Measurements from ENCODE around the gene CRHR2.

The CRHR2 gene

GRCh38 chr7:30634634-30635201 is 47.5 kb downstream of the CRHR2 start:
- Histone ChIP-seq H3K4me3 (replicated peaks; ENCODE audit: insufficient read depth, low read length) (no peak overlapping the region), H3K27me3 (ENCODE audit: insufficient read depth, poor library complexity, severe bottlenecking) (no peaks in the 10 kb centered on the region), H3K27ac (replicated peaks) (no peak overlapping the region)
- TF ChIP-seq GABPA (IDR thresholded peaks at IDR 0.05; ENCODE audit: low read depth) (no peak), REST (IDR thresholded peaks at IDR 0.05; ENCODE audit: insufficient replicate concordance, low read depth) (no peak)
- DNase-seq (ENCODE audit: low read depth in 1 of 2, low spot score in 1 of 2), result no peak

- H3K4me3 ChIP-seq (replicated peaks; ENCODE audit: insufficient read depth, low read length), result no peak overlapping the region
- no peak for DNase-seq (ENCODE audit: low read depth in 1 of 2, low spot score in 1 of 2)
- TF ChIP-seq CTCF (IDR thresholded peaks at IDR 0.05; ENCODE audit: insufficient read depth, low read length), result no peak
- no peak for TF ChIP-seq REST (IDR thresholded peaks at IDR 0.05; ENCODE audit: insufficient replicate concordance, low read depth)
- no peak for TF ChIP-seq SPI1 (IDR thresholded peaks at IDR 0.05; ENCODE audit: borderline replicate concordance, low read depth)
- TF ChIP-seq POLR2AphosphoS5 (IDR thresholded peaks at IDR 0.05; ENCODE audit: low read depth), result no peak
- TF ChIP-seq GABPA (IDR thresholded peaks at IDR 0.05; ENCODE audit: low read depth), result no peak
- no peak overlapping the region for H3K27ac ChIP-seq (replicated peaks)
- no peaks in the 10 kb centered on the region for H3K27me3 ChIP-seq (ENCODE audit: insufficient read depth, poor library complexity, severe bottlenecking)
Measured at GRCh38 chr7:30634193-30634626, 48.0 kb downstream of the CRHR2 start.

GRCh38 chr7:30633223-30633622 is 49.0 kb downstream of the CRHR2 start:
- Histone ChIP-seq H3K27ac (replicated peaks) (no peak overlapping the region), H3K27me3 (ENCODE audit: insufficient read depth, poor library complexity, severe bottlenecking) (no peaks in the 10 kb centered on the region), H3K4me3 (replicated peaks; ENCODE audit: insufficient read depth, low read length) (no peak overlapping the region)
- TF ChIP-seq SPI1 (IDR thresholded peaks at IDR 0.05; ENCODE audit: borderline replicate concordance, low read depth), result no peak
- TF ChIP-seq CTCF (IDR thresholded peaks at IDR 0.05; ENCODE audit: insufficient read depth, low read length), result no peak
- TF ChIP-seq POLR2AphosphoS5 (IDR thresholded peaks at IDR 0.05; ENCODE audit: low read depth), result no peak
- TF ChIP-seq REST (IDR thresholded peaks at IDR 0.05; ENCODE audit: insufficient replicate concordance, low read depth), result no peak
- TF ChIP-seq GABPA (IDR thresholded peaks at IDR 0.05; ENCODE audit: low read depth), result no peak
- no peak for DNase-seq (ENCODE audit: low read depth in 1 of 2, low spot score in 1 of 2)

Data from HL-60 (cell line).